NOMO-1 treated with dmso at 0.1 percent for 144 hours (cell line): ENCODE measurements around the gene SLC24A1.
A peak's percentile ranks its signal among the peaks of the same experiment; 100 is the strongest.
"Not testable (repeated sequence)": the region's sequence is repeated elsewhere in the genome, so short reads cannot be mapped to it uniquely, and the experiment has no call there.

Experiments used
- DNase-seq: peaks from one replicate; lab custom pipeline; 2025; ENCODE audit not compliant: unreplicated experiment; lab: John Stamatoyannopoulos, UW

The SLC24A1 gene

DNA sequence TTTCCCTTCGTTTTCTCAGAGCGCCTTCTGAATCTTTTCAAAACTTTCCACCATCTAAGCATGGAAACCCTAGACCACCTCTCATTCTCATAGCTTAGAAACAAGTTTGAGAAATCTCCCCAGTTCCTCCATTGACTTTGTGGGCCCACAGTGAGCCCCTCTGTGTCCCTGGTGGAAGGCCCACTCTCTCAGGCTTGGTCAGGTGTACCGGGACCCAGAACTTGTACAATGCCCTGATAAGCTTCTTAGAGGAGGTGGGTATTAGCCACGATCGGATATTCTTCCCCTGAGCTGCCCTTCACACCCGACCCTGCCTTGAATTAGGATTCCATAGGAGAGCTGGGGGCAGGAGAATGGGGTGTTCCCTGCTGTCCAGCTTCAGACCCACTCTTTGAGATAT lies at the start of gene SLC24A1:
SLC24A1 (plus strand) TSS at position 301 of the 400 bp plus-strand sequence. CDS start 2,143 bp downstream, outside the sequence.
- DNase-seq, result no peak

DNA sequence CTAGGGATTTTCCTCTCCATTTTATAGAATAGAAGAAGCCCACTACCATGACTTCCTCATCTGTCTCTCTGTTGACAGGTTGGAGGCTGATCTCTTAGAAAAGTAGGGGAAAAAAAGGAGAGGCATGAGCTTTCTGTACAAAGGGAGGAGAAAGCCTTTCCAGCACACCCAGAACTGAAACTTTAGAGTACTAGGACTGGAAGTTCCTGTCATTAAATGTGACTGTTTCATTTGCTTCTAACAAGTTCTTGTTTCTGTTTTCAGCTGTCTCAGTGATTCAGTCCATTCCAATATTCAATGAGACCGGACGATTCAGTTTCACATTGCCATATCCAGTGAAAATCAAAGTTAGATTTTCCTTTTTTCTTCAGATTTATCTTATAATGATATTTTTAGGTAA lies 49.8 kb upstream of the SLC24A1 start:
- no peak for DNase-seq

DNA sequence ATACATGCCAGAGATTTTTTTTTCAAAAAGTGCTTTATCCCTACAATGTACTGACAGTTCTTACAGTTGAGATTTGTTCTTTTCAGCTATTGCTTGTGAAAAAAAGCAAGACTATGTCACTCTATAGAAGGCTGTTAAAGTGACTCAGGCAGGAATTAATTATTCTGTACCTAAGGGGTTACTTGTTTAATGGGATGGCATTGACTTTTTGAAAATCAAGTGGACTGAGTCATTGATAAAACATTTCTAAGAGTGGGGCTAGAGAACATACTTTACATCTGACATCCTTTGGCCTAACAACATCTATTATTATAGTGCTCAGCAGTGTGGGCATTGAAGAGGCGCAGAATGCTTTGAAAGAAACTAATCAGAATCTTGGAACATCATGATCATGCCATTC lies 45.1 kb upstream of the SLC24A1 start:
- DNase-seq, result no peak

DNA sequence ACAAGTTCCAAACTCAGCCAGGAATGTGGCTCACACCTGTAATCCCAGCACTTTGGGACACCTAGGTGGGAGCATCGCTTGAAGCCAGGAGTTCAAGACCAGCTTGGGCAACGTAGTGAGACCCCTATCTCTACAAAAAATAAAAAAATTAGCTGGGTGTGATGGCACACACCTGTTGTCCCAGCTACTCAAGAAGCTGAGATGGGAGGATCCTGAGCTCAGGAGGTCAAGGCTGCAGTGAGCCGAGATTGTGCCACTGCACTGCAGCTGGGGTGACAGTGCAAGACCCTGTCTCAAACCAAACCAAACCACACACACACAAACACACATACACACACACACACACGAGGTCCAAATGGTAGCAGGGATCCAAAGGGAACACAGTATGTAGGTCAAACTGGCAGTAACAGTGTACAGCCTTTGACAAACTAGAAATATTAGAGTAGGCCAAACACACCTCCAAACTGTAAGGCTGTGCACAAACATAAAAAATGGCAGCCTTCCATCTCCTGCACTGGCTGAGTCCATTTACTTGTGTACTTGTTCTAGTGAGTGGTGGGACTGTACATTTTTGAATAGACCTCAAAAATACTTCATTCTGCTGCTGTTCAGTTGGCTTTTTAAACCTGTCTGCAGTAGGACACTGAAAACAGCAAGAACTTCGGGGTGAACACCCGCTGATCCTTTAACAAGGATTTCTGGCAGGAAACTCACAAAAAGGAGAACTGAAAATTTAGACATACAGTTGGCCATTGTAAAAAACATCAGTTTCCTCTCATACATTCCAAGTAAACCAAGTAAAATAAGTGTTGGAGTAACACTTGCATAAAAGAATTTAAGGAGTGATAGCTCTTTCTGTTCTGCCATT lies 44.4 kb upstream of the SLC24A1 start:
- DNase-seq, result no peak

GRCh38 chr15:65578904-65579728 lies 42.6 kb upstream of the SLC24A1 start:
- DNase-seq, result no peak

GRCh38 chr15:65579762-65580161 lies 42.0 kb upstream of the SLC24A1 start:
- no peak for DNase-seq

DNA sequence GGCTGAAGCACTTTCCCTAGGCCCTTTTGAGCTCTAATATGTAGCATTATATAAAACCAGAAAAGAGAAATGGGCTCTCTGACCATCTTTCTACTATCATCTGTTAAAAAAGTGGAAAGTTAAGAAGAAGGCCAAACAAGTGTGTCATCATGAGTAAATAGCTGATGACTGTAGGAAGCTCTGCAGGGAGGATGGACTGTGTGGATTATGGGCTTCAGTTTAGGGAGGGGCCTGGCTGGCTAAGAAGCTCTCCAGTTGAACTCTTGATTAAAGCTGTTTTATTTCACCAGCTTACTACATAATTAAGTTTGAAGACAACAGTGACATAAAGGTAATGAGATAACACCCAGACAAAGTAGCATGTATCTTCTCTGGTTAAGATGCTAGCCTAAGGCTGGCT lies 41.5 kb upstream of the SLC24A1 start:
- no peak for DNase-seq

- DNase-seq, result no peak
Observed at GRCh38 chr15:65583701-65584100, 38.0 kb upstream of the SLC24A1 start.

- no peak for DNase-seq
Observed at GRCh38 chr15:65584241-65584640, 37.5 kb upstream of the SLC24A1 start.

GRCh38 chr15:65587094-65587493 lies 34.6 kb upstream of the SLC24A1 start:
- no peak for DNase-seq

DNA sequence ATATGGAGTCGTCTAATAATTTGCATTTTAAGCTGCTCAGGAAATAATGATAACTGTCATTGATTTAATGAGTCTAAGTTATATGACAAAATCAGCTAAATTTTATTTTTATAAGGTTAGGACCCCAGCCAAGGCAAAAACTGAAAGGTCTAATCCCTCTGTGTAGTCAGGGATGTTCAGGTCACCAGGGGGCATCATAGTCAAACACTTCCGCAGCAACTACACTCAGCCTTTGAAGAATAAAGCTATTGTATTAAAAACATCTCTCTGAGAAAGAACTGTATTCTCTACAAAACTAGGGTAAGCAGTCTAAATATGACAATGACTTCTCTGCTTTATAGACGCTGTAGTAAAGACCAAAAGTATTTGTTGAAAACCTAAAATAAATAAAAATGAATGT lies 25.8 kb upstream of the SLC24A1 start:
- no peak for DNase-seq

DNA sequence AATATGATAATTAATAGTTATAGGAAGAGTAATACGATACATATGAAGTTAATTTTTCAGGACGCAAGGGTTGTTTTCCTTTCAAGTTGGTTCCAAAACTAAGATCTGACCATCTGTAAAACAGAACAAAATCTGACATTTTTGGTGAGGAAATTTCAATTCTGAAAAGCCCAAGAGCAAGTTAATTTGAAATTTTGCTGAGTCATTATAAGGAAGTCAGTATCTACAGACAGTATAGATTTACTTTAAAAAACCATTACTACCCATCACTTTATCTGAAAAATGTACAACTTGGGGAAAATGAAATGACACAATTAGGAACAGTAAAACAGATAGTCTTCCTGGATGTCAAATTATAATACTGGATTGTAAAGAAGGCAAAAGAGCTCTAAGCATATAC lies 23.3 kb upstream of the SLC24A1 start:
- no peak for DNase-seq

- DNase-seq, result no peak
Observed at GRCh38 chr15:65599677-65600076, 22.1 kb upstream of the SLC24A1 start.

- no peak for DNase-seq
Observed at GRCh38 chr15:65603134-65603533, 18.6 kb upstream of the SLC24A1 start.

- no peak for DNase-seq
Observed at GRCh38 chr15:65603559-65603958, 18.2 kb upstream of the SLC24A1 start.

GRCh38 chr15:65610871-65611718 lies 10.6 kb upstream of the SLC24A1 start, which contains the start of gene INTS14:
TSS of gene INTS14 (minus strand) at chr15:65611131. CDS start at chr15:65607380, 3,751 bp downstream.
- peak; percentile 94 for DNase-seq

DNA sequence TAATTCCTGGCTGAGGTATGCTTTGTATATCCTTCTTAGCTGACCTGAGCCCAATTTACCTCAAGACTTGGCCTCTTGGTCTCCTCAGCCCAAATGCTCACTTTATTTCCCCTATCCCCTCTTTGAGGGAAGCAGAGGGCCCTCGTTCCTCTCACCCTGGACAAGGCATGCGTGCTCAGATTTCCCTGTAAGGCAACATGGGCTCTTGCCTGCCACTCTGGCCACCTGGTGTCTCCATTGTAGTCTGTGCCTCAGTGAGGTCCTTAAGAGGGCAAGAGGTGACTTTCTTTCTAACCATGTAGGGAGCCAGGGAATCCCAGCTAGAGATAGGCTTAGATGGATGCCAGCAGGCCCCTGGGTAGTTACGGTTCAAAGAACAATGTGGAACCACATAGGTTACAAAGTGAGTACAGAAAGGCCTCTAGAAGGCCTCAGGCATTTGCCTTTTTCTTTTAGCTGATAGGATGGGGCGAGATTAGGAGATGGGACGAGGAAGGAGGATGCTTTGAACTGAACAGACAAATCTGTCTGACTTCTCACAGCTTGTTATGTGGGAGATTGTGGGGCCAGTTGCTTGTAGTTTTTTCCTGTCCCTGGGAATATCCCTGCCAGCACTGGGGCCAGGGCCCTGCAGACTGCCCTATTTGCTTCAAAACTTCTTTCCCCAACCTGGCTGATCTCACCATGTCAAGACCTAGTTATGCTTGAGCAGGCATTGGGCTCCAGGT lies 9.7 kb upstream of the SLC24A1 start:
- DNase-seq, result no peak

GRCh38 chr15:65612616-65612946 lies 9.2 kb upstream of the SLC24A1 start:
- no peak for DNase-seq

DNA sequence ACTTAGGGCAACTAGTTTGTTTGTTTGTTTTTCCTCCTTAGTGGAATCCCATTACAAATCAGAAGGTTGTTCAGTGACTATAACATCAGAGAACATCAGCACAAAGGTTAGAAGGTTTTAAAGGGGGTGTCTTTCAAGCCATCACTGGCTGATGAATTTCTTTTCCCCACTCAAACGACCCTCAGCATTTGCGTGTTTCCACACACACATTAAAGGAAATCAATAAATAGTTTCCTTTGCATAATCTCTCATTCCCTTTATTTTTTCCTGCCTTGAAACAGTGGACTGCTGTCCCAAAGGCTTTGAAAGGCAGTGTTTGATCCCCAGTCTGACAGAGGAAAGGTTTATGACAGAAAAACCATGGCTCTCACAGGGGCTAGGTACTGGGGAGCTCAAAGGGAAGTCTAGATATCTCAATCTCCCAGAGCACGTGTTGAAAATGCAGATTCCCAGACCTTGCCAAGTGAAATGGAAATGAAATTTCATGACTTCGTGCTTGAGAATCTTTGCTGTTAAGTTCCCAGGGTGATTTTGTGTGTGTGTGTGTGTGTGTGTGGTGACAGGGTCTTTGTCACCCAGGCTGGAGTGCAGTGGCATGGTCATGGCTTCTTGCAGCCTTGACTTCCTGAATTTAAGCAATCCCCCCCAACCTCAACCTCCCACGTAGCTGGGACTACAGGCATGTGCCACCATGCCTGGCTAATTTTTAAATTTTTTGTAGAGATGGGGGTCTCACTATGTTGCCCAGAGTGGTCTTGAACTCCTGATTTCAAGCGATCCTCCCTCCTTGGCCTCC lies 8.6 kb upstream of the SLC24A1 start:
- no peak for DNase-seq

DNA sequence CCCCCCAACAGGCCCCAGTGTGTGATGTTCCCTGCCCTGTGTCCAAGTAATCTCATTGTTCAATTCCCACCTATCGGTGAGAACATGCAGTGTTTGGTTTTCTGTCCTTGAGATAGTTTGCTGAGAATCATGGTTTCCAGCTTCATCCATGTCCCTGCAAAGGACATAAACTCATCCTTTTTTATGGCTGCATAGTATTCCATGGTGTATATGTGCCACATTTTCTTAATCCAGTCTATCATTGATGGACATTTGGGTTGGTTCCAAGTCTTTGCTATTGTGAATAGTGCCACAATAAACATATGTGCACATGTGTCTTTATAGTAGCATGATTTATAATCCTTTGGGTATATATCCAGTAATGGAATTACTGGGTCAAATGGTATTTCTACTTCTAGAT lies 5.9 kb upstream of the SLC24A1 start:
- DNase-seq, result not testable (repeated sequence)
